ENCODE measurements around the gene ZSCAN12.
"Not testable (repeated sequence)": the region's sequence is repeated elsewhere in the genome, so short reads cannot be mapped to it uniquely, and the experiment has no call there.

Gene ZSCAN12

GRCh38 chr6:28399350-28400121 is at the start of gene ZSCAN12:
Gene ZSCAN12 (minus strand): TSS chr6:28399747. CDS start chr6:28398405, 1,342 bp downstream.
- peak; percentile 72 to 76 for DNase-seq (ENCODE audit: low read depth in 2 of 2)

GRCh38 chr6:28449056-28449455 is 49.5 kb upstream of the ZSCAN12 start:
- no peak for DNase-seq (ENCODE audit: low read depth in 2 of 2)

GRCh38 chr6:28447512-28447906 is 48.0 kb upstream of the ZSCAN12 start:
- DNase-seq (ENCODE audit: low read depth in 2 of 2): not testable (repeated sequence)

GRCh38 chr6:28446818-28447511 is 47.4 kb upstream of the ZSCAN12 start:
- no peak for DNase-seq (ENCODE audit: low read depth in 2 of 2)

GRCh38 chr6:28444759-28445158 is 45.2 kb upstream of the ZSCAN12 start:
- DNase-seq (ENCODE audit: low read depth in 2 of 2): not testable (repeated sequence)

GRCh38 chr6:28443112-28443773 is 43.7 kb upstream of the ZSCAN12 start, which contains the start of gene ZSCAN23:
Gene ZSCAN23 (minus strand): TSS chr6:28443491. CDS start chr6:28436266, 7,225 bp downstream.
- peak; percentile 68 to 71 for DNase-seq (ENCODE audit: low read depth in 2 of 2)

- DNase-seq (ENCODE audit: low read depth in 2 of 2): no peak
Observed at GRCh38 chr6:28442586-28442985, 43.0 kb upstream of the ZSCAN12 start.

GRCh38 chr6:28436404-28436803 is 36.9 kb upstream of the ZSCAN12 start:
- DNase-seq (ENCODE audit: low read depth in 2 of 2): no peak

- no peak for DNase-seq (ENCODE audit: low read depth in 2 of 2)
Observed at GRCh38 chr6:28433119-28433518, 33.6 kb upstream of the ZSCAN12 start.

GRCh38 chr6:28429781-28430180 is 30.2 kb upstream of the ZSCAN12 start:
- no peak for DNase-seq (ENCODE audit: low read depth in 2 of 2)

- DNase-seq (ENCODE audit: low read depth in 2 of 2): no peak
Observed at GRCh38 chr6:28425944-28426541, 26.5 kb upstream of the ZSCAN12 start.

- DNase-seq (ENCODE audit: low read depth in 2 of 2): no peak
Observed at GRCh38 chr6:28424163-28424562, 24.6 kb upstream of the ZSCAN12 start.

GRCh38 chr6:28423546-28423945 is 24.0 kb upstream of the ZSCAN12 start:
- DNase-seq (ENCODE audit: low read depth in 2 of 2): no peak

- no peak for DNase-seq (ENCODE audit: low read depth in 2 of 2)
Observed at GRCh38 chr6:28413681-28414080, 14.1 kb upstream of the ZSCAN12 start.

GRCh38 chr6:28410767-28411166 is 11.2 kb upstream of the ZSCAN12 start:
- DNase-seq (ENCODE audit: low read depth in 2 of 2): no peak

- no peak for DNase-seq (ENCODE audit: low read depth in 2 of 2)
Observed at GRCh38 chr6:28408076-28408802, 8.7 kb upstream of the ZSCAN12 start.

- DNase-seq (ENCODE audit: low read depth in 2 of 2): no peak
Observed at GRCh38 chr6:28407401-28407800, 7.9 kb upstream of the ZSCAN12 start.

GRCh38 chr6:28403923-28404322 is 4.4 kb upstream of the ZSCAN12 start:
- DNase-seq (ENCODE audit: low read depth in 2 of 2): not testable (repeated sequence)

- no peak for DNase-seq (ENCODE audit: low read depth in 2 of 2)
Observed at GRCh38 chr6:28402197-28402596, 2.6 kb upstream of the ZSCAN12 start.

GRCh38 chr6:28401172-28401571 is 1.6 kb upstream of the ZSCAN12 start:
- no peak for DNase-seq (ENCODE audit: low read depth in 2 of 2)

- no peak for DNase-seq (ENCODE audit: low read depth in 2 of 2)
Observed at GRCh38 chr6:28400122-28400451, 540 bp upstream of the ZSCAN12 start.

- DNase-seq (ENCODE audit: low read depth in 2 of 2): no peak
Observed at GRCh38 chr6:28395918-28396317, 3.6 kb downstream of the ZSCAN12 start.

Measured in activated CD4-positive, alpha-beta T cell treated with anti-CD3 and anti-CD28 coated beads for 24 hours (primary cell).